H1 (cell line): ENCODE data around the gene CNOT6. TPM values are rescaled to one million over a fixed set of nuclear protein-coding genes. Genes with fewer than 3 reads are reported as not detected.

Experiments used
- BACH1 ChIP-seq: IDR thresholded peaks from 2 replicates; pipeline ENCODE4 v1.6.1; 2012; ENCODE audit warnings: low read length, improper control_type of control experiment
- KDM4A ChIP-seq: IDR thresholded peaks from one replicate; pipeline ENCODE4 v1.7.1; 2012; ENCODE audit warnings: low read depth, mild to moderate bottlenecking, moderate library complexity, low read length, inconsistent platforms; ENCODE audit not compliant: severe bottlenecking
- MAFK ChIP-seq: IDR thresholded peaks from 2 replicates; pipeline ENCODE4 v1.6.1; 2012; ENCODE audit warnings: low read depth, mild to moderate bottlenecking, improper control_type of control experiment, low read length
- POLR2AphosphoS5 ChIP-seq: IDR thresholded peaks from 2 replicates; pipeline ENCODE4 v1.6.1; 2011; ENCODE audit warnings: low read depth, low read length
- RBBP5 ChIP-seq: IDR thresholded peaks from 2 replicates; pipeline ENCODE4 v1.7.1; 2012; ENCODE audit warnings: low read depth, mild to moderate bottlenecking, inconsistent platforms, low read length, moderate library complexity, borderline replicate concordance
- ZNF274 ChIP-seq: IDR thresholded peaks from 2 replicates; pipeline ENCODE4 v1.7.0; 2012; ENCODE audit warnings: low read length, borderline replicate concordance; ENCODE audit errors: extremely low read depth
- polyA plus RNA-seq, 7 experiments: library from polyadenylated mRNA; depleted of rRNA in 3 of 7; stranded (reverse) in 5 of 7; unstranded in 2 of 7; fragments of >200 nt in 5 of 7; fragments of 200-250 nt in 2 of 7; gene quantifications; 1 replicate in 5 of 7; 2 replicates in 1 of 7; 4 replicates in 1 of 7; pipeline versions ENCODE4 v1.2.1 to v1.2.3, GENCODE V29; 2011 to 2013; ENCODE audit warnings: missing spikeins in 2 of 7, mixed read lengths in 2 of 7
- total RNA-seq: library from RNA; stranded (reverse); fragmentation: NEBNext Ultra II Directional; extraction: Animal tissue kit (Norgen Biotek cat#: 25700); gene quantifications from 2 replicates; pipeline ENCODE4 v1.2.1, GENCODE V29; 2021

Gene CNOT6
- total and polyA plus RNA-seq, 2 of the 8 experiments (the other 6 are each of a cell fraction or from before 2014, with no cell fraction given), result 10.7 to 45.4 TPM

- TF ChIP-seq RBBP5 (no peak), POLR2AphosphoS5 (no peak), ZNF274 (no peak), KDM4A (no peak), MAFK (no peak), BACH1 (no peak)
- TF ChIP-seq, all 59 proteins: peak for 0
Observed at GRCh38 chr5:180575571-180575970, 81.4 kb downstream of the CNOT6 start (continued).
